SKM-1 (cell line): ENCODE results near the gene CCT5.

Experiments
- DNase-seq: peaks from one replicate; lab custom pipeline; 2025; ENCODE audit not compliant: unreplicated experiment; lab: John Stamatoyannopoulos, UW

Gene CCT5

GRCh38 chr5:10249948-10250805 lies at the start of gene CCT5:
Gene CCT5, plus strand, starts transcription at chr5:10250280. Its CDS starts 61 bp downstream, at chr5:10250341.
- peak; percentile 93 for DNase-seq

- peak; percentile 7 for DNase-seq
Observed at GRCh38 chr5:10201223-10201868, 48.7 kb upstream of the CCT5 start.

- DNase-seq: no peak
Observed at GRCh38 chr5:10202089-10202910, 47.8 kb upstream of the CCT5 start.

- DNase-seq: no peak
Observed at GRCh38 chr5:10209004-10209403, 41.1 kb upstream of the CCT5 start.

GRCh38 chr5:10213316-10213715 lies 36.8 kb upstream of the CCT5 start:
- no peak for DNase-seq

- DNase-seq: no peak
Observed at GRCh38 chr5:10214041-10214440, 36.0 kb upstream of the CCT5 start.

GRCh38 chr5:10215366-10215765 lies 34.7 kb upstream of the CCT5 start:
- DNase-seq: no peak

- no peak for DNase-seq
Observed at GRCh38 chr5:10216107-10216506, 34.0 kb upstream of the CCT5 start.

- DNase-seq: no peak
Observed at GRCh38 chr5:10218658-10219057, 31.4 kb upstream of the CCT5 start.

GRCh38 chr5:10219068-10219467 lies 31.0 kb upstream of the CCT5 start:
- no peak for DNase-seq

GRCh38 chr5:10220248-10220647 lies 29.8 kb upstream of the CCT5 start:
- no peak for DNase-seq

- no peak for DNase-seq
Observed at GRCh38 chr5:10222326-10222725, 27.8 kb upstream of the CCT5 start.

- DNase-seq: no peak
Observed at GRCh38 chr5:10227379-10227778, 22.7 kb upstream of the CCT5 start.

- DNase-seq: no peak
Observed at GRCh38 chr5:10228288-10228687, 21.8 kb upstream of the CCT5 start.

- no peak for DNase-seq
Observed at GRCh38 chr5:10229306-10230048, 20.6 kb upstream of the CCT5 start.

GRCh38 chr5:10232386-10232785 lies 17.7 kb upstream of the CCT5 start:
- DNase-seq: no peak

- DNase-seq: no peak
Observed at GRCh38 chr5:10233011-10233410, 17.1 kb upstream of the CCT5 start.

GRCh38 chr5:10233505-10233904 lies 16.6 kb upstream of the CCT5 start:
- no peak for DNase-seq

GRCh38 chr5:10235350-10235749 lies 14.7 kb upstream of the CCT5 start:
- DNase-seq: no peak

GRCh38 chr5:10243660-10244240 lies 6.3 kb upstream of the CCT5 start:
- DNase-seq: no peak
